Superior temporal gyrus (tissue), 1 donor: ENCODE measurements around the gene CLRN1.
"Not testable (repeated sequence)": the region's sequence is repeated elsewhere in the genome, so short reads cannot be mapped to it uniquely, and the experiment has no call there.

ENCODE experiments used
- DNase-seq: peaks from one replicate; pipeline ENCODE4 v3.0.0-alpha.2; 2016; ENCODE audit errors: extremely low spot score

The CLRN1 gene, protein sequence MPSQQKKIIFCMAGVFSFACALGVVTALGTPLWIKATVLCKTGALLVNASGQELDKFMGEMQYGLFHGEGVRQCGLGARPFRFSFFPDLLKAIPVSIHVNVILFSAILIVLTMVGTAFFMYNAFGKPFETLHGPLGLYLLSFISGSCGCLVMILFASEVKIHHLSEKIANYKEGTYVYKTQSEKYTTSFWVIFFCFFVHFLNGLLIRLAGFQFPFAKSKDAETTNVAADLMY

DNA sequence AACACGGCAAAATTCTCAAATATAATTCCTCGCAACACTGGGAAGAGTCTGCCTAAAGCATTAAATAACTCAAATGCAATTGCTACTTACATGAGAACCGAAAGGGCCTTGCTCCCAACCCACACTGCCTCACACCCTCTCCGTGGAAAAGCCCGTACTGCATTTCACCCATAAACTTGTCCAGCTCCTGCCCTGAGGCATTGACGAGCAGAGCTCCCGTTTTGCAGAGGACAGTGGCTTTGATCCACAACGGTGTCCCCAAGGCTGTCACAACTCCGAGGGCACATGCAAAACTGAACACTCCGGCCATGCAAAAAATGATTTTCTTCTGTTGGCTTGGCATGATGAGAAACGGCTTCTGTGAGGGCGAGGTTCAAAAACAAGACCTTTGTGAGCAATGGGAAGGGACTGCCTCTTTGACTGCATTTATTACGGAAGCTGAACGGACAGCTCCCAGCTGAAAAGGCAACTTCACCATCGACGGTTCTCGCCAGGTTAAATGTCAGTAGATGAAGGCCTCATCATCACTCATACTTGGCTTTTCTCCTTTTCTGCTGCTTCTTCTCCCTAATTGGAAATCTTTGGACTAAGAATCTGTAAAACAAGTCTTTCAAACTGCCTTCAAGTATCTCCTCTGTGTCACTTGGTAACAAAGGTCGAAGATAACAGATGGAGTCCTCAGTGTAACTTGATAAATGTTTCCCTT is at the start of gene CLRN1:
CLRN1 (minus strand) TSS at position 362 of the 706 bp plus-strand sequence; CDS start at position 343, 19 bp downstream.
- DNase-seq, result no peak

DNA sequence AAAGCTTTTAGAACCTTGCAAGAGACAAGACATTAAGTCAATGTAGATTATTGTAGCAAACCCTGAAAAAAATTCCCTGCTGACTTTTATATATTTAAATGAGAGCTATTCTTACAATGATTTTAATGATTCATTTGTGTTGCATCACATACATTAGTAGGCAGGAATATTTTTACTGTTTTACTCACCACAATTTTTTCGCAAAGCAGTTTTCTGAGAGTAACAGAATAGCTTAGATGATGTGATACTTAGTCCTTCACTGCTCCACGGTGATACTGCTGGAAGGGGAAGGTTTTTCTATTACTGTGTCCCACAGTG is 43.9 kb upstream of the CLRN1 start:
- DNase-seq, result no peak

DNA sequence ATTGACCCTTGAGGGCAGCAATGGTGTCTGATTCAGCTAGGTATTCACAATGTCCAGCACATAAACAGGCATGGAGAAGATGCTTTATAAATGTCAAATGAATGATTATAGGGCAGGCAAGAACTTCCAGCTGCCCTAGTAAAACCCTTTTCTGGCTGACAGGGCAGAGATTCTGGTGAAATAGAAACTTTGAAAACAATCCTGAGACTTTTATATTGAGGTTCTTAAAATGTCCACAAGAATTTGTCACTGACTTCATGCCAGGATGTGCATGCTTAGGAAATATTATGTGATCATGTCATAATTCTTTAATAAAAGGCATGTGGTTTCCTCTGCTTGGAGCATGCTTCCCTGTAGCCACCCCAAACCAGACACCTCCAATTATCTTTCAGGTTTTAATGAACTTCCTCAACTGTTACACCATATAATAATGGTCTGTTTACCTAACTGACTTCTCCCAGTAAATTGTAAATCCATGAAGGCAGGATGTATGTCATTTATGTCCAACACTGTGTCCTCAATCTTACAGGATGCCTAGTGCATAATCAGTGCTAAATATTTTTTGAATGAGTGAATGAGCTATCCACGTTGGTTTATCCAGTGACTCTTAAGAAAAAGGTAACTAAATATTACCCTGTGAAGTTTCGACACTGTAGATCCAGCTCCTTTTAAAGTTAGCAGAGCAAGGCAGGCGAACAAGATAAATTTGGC is 43.4 kb upstream of the CLRN1 start:
- no peak for DNase-seq

DNA sequence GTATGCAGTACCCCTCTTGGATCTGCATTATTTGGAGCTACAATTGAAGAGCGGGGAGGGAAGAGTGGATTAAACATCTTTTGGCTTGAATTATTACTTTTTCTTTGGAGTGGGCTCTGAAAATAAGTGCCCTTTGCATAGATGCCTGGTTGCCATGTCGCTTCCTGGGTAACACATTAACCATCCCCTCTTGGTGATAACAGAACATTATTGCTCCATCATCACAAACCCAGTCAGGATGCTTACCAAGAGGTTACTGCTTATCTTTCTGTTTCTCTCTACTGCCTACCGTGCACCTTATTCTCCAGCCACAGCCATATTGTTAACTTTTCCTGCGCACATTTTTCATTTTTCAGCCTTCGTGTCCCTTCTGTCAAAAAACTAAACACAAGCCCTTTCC is 42.7 kb upstream of the CLRN1 start:
- no peak for DNase-seq

DNA sequence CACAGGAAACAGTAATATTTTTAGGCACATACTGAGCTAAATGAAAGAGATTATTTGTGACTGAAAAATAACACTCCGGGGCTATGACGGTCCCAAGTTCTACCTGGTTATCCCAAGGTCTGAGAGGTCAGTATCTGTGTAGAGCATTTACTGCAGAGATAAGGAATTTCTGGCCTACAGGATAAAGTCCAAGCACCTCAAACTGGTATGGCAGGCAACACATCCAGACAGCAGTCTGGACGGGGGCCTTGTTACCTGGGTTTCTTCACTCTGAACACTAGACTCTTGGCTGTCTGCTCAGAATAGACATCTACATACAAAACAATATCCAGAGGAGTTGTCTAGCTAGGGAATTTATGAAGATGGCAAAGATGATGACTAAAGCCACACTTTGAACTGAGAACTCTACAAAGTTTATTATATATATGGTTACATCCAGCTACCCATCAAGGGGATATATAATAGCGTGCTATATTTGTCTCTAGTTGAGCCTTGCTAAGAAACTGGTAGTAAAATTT is 42.0 kb upstream of the CLRN1 start:
- no peak for DNase-seq

DNA sequence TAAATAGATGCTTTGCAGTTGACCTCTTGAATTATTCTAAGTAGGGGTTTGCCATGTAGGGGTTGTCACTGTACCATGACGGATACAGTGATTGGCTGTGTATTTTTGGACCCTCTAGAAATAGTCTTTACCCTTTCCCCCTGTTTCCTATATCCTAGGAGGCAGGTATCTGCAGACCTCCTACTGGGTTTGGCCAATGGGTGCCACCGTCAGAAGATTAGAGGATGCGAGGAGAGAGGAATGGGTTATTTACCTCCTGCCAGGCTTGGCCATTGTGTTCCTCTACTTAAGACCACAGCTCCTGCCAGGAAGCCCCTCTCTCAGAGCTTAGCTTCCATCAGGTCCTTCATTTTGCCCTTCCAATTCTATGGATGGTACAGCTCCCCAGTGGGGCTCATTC is 40.2 kb upstream of the CLRN1 start:
- DNase-seq, result no peak

DNA sequence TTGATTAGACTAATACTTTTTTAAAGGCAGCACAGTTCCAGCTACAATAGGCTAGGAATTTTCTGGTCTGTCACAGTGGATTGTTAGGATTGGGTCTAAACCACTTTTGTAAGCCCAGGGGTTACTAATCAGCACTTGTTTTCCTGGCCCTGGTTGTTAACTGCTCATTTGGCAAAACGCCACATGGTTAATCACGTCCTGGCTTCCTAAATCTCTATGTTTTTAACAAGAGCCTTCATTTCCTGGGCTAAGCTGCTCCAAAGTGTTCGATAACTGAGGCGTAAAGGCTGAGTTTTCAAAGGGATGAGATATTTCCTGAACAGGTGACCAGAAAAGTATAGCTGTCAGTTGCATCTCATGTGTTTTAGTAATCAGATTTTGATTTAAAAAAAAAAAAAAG is 38.9 kb upstream of the CLRN1 start:
- no peak for DNase-seq

DNA sequence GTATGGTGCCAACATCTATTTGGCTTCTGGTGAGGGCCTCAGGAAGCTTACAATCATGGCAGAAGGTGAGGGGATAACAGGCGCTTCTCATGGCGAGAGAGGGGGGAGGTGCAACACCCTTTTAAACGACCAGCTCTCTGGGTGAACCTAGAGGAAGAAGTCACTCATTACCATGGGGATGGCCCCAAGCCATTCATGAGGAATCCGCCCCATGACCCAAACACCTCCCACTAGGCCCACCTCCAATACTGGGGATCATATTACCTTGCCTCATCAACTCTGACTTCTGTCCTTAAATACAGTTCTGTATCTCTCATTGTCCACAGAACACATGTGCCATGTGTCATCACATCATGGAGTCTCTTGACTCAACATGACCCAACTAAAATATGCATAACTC is 37.5 kb upstream of the CLRN1 start:
- DNase-seq, result no peak

DNA sequence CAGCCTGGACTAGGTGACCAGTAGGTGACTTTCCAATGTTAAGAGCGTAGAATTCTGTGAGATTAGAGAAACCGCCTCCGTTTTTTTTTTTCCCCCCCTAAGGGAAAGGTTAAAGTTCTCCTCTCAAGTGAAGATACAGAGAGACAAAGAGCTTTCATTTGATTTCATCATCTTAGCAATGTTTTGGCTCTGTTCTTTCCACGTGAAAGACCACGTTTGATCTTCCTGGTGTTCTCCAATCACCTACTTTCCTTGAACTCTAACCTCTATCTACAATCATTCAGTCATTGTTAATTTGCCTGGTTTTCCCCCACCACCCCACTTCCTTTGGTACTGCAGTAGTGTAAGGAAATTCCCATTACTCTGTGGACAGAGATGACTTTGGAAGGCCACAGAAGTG is 36.9 kb upstream of the CLRN1 start:
- DNase-seq, result no peak

DNA sequence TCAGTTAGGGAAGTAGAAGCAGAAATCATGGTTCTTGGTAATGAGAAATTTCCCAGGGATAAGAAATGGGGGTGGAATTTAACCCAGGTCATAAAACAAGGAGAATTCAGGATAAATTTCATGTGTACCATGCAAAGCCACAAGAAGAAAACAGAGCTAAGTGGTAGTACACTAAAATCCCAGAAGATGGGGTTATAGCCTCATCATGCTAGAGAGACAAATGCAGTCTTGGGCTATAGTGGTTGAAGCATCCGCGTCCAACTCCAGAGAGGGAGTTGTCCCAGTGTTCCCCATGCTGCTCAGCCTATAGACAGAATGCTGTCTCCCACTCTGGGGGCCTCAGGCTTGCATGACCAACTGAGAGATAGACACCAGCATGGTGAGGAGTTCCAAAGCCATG is 36.2 kb upstream of the CLRN1 start:
- peak; percentile 18 for DNase-seq

DNA sequence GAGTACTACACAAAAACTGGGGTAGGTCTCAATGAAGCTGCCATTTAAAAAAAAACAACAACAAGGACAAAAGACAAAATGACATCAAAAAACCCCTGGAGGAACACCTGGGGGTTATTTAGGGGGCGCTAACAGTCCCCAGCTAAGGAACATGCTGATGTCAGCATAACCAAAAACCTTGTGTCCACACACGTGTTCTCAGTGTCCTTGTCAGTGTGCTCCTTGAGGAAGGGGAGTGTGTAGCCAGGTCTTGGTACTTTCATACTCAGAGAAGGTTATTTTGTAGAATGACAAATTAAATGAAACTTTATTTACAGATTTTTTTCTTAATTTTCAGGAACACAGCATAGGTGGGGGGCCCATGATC is 31.2 kb upstream of the CLRN1 start:
- no peak for DNase-seq

DNA sequence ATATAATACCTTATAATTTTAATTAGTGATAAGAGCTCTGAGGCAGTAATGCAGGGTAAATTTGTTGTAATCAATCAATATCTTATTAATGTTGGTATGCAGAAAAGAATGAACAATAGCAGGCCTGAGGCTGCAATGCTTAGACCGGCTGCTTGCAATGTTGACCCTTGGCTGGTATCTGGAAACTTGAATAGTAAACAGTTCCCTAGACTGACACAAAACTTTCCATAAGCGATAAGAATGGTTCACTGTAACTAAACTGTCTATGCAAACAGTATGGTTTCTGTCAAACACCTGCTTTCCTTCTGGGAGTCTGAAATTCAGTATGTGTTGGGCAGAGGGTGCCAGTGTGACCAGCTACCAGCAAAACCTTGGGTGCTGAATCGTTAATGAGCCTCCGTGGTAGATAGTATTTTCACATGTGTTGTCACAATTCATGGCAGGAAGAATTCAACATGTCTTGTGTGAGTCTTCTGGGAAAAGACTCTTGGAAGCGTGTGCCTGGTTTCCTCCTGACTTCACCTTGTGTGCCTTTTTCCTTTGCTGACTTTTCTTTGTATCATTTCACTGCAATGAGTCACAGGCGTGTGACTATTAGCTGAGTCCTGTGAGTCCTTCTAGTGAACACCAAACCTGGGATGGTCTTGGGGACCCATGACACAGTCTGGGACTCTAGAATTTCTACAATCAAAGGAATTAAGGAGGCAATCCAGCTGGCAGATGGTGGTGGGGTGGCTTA is 30.7 kb upstream of the CLRN1 start:
- DNase-seq, result no peak

DNA sequence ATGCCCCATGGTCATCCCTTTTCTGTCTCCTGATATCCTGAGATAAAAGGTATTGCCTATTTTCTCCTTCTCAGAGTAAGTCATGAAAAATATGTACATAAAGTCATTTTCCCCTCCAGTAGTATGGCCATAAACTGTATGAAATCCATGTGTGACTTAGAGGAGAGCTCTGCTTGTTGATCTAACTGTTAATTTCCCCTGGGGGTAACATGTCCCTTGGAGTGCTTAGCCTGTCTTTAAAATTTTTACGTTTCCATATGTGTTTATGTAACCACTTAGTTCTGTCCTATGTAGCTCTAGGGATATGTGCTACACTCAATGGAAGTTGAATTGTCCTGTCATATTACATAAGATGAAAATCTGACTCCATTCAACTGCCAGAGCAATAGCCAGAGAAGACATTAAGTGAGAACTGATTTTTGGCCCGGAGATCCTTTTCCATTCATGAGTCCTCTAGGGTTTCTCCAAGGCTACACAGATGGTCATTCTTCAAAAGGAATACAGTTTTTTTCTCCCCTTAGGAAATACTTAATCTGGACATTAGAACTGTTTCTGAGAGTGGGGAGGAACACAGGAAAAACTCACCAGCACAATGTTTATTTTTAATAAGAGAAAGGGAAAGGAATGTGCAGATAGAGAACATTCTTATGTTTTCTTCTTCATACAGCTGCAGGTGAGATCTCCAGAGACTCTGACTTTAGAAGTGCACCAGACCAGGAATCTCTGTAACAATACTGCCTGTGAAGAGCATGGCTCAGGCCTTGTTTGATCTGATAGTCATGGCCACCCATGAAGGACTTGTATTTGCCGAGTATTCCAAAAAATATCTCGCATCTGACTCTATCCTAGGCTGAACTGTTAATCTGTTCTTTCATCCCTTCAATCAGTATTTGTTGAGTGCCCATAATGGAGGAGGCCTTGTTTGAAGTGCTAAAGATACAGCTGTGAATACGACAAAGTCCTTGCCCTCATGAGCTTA is 29.8 kb upstream of the CLRN1 start:
- no peak for DNase-seq

DNA sequence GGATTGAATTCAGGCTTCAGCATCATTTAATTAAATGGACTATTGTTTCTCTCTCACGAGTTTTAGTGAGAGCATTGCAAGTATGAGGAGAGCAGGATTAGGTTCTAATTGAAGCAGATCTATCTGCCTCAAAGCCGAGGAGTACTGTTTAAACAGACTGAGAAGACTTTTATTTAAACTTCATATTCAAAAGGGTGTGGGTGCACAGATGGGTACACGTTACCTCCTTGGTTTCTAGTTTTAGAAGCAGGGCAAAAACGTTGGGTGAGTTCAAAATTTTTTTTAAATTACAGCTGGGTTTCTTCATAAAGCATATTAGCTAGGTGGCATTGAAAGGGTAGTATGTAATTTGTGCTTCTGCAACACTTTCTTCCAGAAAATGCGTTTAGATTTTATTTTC is 26.5 kb upstream of the CLRN1 start:
- no peak for DNase-seq

DNA sequence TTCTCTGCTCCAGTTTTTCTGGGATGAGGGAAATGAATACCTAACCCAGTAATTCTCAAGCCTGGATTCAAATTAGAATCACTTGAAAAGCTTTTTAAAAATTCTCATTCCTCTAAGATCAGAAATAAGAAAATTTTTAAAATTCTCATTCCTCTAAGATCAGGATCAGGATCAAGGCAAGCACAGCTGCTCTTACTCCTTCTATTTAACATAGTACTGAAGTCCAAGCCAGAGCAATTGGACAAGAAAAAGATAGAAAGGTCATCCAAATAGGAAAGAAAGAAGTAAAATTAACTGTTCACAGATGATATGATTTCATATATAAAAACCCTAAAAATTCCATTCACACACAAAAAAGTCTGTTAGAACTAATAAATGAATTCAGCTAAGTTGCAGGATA is 24.2 kb upstream of the CLRN1 start:
- DNase-seq, result no peak

DNA sequence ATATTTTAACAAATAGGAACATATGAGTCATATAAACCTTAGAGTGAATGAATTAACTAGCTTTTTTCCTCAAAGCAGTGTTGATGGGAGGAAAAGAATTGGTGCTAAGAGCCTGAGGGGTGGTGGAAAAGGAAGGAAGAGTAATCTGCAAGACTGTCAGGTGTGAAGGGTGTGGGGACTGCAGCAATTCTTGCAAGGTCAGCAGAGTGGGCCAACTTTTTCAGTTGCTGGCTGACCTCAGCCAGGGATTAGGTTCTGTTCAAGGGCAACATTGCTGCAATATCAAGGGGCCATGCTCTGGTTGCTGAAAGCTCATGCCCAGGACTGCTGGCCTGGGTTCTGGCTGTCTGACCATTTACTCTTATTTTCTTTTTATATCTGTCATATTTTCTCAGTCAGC is 23.0 kb upstream of the CLRN1 start:
- no peak for DNase-seq

DNA sequence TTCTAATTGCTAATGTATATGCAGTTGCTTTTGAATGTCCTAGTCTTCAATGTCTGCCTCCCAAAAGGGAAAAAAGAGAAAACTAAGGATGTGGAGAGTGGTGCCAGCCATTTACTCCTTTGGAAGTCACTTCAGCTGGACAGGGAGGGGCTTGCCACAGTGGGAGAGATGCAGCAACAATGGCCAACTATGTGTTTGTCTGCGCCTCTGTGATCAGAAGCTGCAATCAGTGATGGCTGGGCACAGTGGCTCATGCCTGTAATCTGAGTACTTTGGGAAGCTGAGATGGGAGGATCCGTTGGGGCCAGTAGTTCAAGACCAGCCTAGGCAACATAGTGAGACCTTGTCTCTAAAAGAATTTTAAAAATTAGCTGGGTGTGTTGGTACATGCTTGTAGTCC is 16.7 kb upstream of the CLRN1 start:
- no peak for DNase-seq

DNA sequence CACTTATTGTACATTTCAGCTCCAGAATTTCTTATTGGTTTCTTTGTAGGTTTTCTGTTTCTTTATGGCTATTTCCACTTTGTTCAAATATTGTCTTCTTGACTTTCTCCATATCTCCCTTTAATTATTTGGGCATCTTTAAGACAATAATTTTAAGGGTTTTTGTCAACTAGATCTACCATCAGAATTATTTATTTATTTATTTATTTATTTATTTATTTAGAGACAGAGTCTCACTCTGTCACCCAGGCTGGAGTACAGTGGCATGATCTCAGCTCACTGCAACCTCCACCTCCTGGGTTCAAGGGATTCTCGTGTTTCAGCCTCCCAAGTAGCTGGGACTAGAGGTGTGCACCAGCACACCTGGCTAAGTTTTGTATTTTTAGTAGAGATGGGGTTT is 15.9 kb upstream of the CLRN1 start:
- DNase-seq, result not testable (repeated sequence)

DNA sequence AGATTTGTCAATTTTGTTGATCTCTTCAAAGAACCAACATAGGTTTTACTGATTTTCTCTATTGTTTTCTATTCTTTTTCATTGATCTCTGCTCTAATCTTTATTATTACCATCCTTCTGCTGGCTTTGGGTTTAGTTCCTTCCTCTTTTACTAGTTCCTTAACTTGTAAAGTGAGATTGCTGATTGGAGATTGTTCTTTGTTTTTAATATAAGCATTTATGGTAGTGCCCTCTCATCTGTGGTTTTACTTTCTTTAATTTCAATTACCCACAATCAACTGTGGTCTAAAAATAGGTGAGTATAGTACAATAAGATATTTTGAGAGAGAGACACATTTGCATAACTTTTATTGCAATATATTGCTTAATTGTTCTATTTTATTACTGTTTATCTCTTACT is 13.2 kb upstream of the CLRN1 start:
- no peak for DNase-seq

DNA sequence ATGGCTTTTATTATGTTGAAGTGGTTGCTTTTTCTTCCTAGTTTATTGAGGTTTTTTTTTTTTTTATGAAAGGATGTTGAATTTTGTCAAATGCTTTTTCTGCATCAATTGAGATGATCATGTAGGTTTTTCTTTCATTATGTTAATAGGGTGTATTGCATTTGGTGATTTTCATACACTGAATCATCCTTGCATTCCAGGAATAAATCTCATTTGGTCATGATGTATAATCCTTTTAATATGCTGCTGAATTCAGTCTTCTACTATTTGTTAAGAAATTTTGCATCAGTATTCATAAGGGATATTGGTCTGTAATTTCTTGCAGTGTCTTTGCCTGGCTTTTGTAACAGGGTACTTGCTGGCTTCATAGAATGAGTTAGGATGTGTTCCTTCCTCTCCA is 11.5 kb upstream of the CLRN1 start:
- DNase-seq, result no peak

DNA sequence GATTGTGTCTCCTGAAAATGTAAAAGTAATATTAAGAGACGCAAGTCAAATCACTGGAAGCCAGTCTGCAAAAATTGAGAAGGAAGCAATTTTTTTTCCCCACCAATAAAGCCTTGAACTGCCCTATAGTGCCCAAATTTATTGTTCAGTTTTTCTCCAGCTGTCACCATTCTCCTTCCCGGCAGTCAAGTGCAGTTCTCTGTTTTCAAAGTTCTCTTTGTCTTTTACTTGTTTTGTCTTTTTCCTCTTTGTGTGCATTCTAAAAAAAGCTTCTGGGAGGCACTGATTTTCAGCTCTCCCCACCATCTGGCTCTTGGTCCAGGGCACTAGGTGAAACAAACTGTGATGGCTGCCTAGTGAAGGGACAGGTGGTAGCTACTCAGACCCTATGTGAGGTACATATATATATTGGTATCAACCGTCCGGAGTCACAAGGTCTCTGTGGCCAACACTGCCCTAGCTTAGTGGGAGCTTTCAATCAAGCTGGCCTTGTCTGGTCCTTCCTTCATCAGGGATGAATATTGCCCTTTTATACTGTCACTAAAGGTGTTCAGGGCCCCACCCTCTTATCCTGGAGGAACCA is 6.1 kb upstream of the CLRN1 start:
- DNase-seq, result no peak
